PC-9 (cell line): ENCODE results near the gene KLHL36.

Experiments
- EZH2 ChIP-seq: fragments of 200-600 bp; sonication (generic); IDR thresholded peaks from 2 replicates; pipeline ENCODE4 v1.8.0; 2017; ENCODE audit warnings: antibody characterized with exemption, low read depth
- TF ChIP-seq, protein P1 (sequence below): fragments of 200-600 bp; sonication (generic); conservative IDR thresholded peaks from 2 replicates; pipeline ENCODE4 v1.6.1; 2017; ENCODE audit warnings: mixed run types, antibody characterized with exemption, mild to moderate bottlenecking, moderate library complexity

DNA sequence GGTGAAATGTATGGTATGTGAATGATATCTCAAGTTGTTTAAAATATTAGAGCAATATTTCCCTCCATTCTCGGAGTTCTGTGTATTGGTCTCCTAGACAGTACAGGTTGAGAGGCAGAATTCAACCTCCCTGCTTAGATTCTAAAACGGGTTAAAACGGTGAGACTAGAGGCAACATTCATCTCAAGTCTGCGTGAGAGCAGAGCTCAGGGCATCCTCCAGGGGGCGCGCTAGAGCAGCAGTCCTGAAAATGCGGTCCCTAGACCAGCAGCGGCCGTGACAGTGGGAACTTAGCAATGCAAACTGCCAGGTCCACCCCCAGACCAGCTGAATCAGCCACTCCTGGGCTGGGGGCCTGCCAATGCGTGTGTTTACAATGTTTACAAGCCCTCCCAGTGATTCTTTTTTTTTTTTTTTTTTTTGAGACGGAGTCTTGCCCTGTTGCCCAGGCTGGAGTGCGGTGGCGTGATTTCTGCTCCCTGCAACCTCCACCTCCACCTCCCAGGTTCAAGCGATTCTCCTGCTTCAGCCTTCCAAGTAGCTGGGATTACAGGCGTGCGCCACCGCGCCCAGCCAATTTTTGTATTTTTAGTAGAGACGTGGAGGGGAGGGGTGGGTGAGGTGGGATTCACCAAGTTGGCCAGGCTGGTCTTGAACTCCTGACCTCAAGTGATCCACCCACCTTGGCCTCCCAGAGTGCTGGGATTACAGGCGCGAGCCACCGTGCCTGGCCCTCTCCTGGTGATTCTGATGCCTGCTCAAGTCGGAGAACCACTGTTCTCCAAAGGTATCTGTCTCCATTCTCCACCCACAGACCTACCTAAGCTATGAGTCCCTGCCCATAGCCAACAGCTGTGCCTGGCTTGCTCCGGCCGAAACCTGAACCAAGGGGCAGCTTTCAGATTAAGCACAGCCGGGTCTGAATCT is 24.2 kb downstream of the KLHL36 start:
- TF ChIP-seq EZH2, result no peak
- TF ChIP-seq, protein P1, sequence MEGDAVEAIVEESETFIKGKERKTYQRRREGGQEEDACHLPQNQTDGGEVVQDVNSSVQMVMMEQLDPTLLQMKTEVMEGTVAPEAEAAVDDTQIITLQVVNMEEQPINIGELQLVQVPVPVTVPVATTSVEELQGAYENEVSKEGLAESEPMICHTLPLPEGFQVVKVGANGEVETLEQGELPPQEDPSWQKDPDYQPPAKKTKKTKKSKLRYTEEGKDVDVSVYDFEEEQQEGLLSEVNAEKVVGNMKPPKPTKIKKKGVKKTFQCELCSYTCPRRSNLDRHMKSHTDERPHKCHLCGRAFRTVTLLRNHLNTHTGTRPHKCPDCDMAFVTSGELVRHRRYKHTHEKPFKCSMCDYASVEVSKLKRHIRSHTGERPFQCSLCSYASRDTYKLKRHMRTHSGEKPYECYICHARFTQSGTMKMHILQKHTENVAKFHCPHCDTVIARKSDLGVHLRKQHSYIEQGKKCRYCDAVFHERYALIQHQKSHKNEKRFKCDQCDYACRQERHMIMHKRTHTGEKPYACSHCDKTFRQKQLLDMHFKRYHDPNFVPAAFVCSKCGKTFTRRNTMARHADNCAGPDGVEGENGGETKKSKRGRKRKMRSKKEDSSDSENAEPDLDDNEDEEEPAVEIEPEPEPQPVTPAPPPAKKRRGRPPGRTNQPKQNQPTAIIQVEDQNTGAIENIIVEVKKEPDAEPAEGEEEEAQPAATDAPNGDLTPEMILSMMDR, result peak; percentile 86
